NT2/D1 (cell line): ENCODE measurements around the gene KCNE1.

Experiments used
- SUZ12 ChIP-seq: IDR thresholded peaks from 2 replicates; pipeline ENCODE4 v1.6.1; 2011; ENCODE audit not compliant: insufficient read length, insufficient read depth; ENCODE audit errors: extremely low read depth
- YY1 ChIP-seq: IDR thresholded peaks from 2 replicates; pipeline ENCODE4 v1.6.1; 2011; ENCODE audit not compliant: insufficient read length, insufficient read depth
- ZNF274 ChIP-seq: IDR thresholded peaks from 2 replicates; pipeline ENCODE4 v1.6.1; 2011; ENCODE audit warnings: mild to moderate bottlenecking, low read depth, low read length

GRCh38 chr21:34553151-34553952 lies 41.3 kb upstream of the KCNE1 start:
- no peak for TF ChIP-seq SUZ12
- TF ChIP-seq ZNF274, result no peak
- no peak for TF ChIP-seq YY1
